NK-92 (cell line): ENCODE data around the gene MYL6.
"Not testable (repeated sequence)": the region's sequence is repeated elsewhere in the genome, so short reads cannot be mapped to it uniquely, and the experiment has no call there.

ENCODE experiments used
- DNase-seq: peaks from one replicate; lab custom pipeline; 2025; ENCODE audit not compliant: unreplicated experiment; lab: John Stamatoyannopoulos, UW

MYL6 gene

DNA sequence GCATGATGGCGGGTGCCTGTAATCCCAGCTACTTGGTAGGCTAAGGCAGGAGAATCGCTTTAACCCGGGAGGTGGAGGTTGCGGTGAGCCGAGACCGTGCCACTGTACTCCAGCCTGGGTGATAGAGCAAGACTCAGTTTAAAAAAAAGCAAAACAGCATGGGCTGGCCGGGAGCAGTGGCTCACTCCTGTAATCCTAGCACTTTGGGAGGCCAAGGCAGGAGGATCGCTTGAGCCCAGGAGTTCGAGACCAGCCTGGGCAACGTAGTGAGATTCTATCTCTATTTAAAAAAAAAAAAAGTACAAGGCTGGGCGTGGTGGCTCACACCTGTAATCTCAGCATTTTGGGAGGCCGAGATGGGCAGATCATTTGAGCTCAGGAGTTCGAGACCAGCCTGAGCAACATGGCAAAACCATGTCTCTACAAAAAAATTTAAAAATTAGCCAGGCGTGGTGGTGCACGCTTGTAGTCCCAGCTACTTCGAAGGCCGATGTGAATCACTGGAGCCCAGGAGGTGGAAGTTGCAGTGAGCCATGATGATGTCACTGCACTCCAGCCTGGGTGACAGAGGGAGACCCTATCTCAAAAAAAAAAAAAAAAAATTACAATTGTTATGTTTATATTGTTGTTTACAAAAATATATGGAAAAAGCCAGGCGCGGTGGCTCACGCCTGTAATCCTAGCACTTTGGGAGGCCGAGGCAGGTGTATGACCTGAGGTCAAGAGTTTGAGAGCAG, 1.5 kb upstream of the MYL6 start:
- not testable (repeated sequence) for DNase-seq

DNA sequence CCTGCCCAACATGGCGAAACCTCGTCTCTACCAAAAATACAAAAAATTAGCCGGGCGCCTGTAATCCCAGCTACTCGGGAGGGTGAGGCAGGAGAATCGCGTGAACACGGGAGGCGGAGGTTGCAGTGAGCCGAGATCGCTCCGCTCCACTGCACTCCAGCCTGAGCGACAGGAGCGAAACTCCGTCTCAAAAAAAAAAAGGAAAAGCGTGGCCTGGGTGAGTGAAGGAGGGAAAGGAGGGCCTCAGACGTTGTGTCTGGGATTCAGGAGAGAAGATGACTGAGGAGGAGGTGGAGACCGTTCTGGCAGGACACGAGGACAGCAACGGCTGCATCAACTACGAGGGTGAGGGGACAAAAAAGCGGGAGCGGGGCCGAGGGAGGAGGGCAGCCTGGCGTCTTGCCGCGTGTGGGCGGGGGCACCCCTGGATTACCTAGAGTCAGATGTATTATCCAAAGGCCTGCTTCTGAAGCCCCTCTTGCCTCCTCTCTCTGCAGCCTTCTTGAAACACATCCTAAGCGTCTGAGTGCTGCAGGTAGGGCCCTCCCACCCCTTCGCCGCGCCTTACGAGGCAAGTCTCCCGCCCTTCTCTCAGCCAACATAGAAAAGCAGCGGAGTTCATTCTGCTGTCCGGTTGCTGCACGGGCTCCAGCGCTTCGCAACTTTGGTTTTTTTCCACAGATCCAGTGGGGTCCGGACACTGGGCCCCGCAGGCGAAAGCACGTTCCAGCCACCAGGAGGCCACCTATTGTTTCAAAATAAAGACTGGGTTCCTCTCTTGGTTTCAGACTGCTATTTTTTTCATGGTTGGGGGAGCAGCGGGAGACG, 744 bp upstream of the MYL6 start:
- no peak for DNase-seq

DNA sequence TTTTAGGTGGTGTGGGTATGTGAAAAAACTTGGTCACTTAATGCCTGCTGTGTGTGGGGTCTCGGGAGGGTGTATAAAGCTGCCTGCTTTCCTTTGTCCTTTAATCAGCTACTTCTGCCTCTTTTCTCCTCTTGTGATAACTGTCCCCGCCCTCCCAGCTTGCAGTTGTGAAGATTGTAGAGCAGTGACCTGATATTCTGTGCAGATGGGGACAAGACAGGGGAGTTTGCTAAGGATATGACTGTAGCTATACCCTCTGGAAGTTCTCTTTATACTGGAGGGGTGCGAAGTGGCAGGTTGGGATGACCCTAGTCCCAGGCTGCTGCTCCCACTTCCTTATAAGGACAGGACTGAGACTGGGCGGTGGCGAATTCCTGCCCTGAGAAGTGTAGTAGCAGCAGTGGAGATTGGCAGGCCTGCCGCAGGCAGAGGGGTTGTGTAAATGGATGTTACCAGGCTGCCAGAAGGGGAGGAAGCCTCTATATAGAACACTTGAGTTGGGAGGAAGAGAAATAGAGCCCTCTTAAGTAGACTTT, 835 bp downstream of the MYL6 start:
- no peak for DNase-seq

DNA sequence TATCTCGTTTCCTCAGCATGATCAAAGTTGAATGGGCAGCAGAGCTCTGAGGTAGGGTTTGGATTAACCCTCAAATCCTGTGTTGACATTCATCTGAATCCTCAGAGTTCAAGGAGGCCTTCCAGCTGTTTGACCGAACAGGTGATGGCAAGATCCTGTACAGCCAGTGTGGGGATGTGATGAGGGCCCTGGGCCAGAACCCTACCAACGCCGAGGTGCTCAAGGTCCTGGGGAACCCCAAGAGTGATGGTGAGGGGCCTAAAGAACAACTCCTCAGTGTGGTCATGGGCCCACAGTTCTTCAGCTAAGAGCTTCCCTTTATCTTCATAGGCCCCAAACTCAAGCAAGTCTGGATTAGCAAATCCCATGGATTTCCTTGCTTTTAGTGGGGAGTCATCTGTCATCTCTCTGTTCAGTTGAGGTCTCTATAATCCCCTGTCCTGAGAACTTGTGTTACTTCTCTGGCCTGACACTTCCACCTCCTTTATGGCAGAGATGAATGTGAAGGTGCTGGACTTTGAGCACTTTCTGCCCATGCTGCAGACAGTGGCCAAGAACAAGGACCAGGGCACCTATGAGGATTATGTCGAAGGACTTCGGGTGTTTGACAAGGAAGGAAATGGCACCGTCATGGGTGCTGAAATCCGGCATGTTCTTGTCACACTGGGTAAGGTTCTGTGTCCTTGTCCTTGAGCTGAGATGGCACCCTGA, 1.5 kb downstream of the MYL6 start:
- DNase-seq: no peak

DNA sequence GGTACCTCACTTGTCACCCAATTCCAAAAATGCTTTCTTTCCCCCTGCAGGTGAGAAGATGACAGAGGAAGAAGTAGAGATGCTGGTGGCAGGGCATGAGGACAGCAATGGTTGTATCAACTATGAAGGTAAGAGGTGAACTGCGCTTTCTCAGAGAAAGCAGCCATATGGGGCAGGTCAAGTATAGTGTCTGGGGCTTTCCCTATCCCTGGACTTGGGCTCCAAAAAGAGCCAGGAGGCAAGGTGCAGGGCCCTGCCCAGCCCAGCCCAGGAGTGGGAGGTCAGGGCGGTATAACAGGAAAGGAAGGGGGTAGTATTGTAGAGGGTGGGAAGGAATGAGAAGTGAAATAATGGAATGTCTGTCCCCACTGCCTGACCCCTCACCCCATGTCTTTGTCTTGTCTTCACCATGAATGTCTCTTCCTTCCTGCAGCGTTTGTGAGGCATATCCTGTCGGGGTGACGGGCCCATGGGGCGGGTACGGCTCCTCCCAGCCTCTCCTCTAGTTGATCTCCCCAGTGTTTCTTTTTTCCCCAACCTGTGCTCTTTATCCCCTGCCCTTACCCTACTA, 2.1 kb downstream of the MYL6 start:
- DNase-seq: no peak

DNA sequence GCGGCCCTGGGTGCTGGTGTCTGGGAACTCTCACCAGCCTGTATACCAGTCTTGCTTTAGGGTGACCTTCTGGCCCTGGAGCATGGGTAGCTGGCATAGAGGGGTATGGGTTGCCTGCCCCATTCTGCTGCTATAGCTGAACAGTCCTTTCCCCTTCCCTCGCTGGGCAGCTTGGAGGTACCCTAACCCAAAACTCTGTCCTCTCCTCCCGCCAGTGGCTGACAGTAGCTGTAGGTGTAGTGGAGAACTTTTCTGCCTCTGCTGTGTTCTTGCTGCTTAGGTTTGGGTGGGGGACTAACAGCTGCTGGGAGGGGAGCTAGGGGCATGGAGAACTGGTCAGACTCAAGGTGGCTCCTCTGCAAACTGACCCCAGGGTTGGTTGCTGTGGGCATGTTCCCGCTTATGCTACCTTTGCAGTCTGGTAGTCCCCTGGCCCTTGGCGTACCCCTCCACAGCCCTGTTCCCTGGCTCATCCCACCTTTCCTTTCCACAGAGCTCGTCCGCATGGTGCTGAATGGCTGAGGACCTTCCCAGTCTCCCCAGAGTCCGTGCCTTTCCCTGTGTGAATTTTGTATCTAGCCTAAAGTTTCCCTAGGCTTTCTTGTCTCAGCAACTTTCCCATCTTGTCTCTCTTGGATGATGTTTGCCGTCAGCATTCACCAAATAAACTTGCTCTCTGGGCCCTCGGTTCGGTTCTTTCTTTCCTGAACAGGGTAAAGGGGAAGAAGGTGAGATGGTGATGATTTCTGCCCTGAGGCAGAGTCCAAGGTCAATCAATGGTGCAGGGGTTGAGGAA, 2.9 kb downstream of the MYL6 start:
- no peak for DNase-seq

DNA sequence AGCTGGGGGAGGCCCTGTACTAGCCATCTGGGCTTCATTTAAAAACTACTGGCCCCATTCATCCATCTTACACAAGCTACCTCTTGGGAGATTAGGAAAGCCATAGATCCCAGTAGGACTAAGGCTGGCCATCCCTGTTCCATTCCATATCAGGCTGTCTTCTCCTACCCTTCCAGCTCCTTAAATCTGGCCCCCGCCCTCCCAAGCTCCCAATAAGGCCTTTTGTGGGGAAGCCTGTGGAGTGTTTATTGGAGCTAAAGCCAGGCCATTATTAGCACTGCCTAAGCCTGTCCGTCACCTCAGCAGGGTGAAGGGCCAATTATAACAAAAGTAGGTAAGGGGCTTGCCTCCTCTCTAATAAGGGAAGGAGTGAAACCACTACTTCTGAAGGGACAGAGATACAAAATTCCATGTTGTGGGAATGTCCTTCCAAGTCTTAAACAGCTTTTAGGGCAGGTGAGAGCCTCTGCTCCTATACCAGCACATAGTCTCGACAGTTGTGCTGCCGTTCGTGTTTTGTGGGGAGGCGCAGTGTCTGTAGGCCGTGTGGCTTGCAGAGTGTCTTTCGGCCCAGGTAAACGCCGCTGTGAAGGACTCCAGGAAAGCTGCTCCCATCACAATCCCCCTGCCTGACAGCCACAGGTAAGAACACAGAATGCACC, 3.7 kb downstream of the MYL6 start:
- no peak for DNase-seq

DNA sequence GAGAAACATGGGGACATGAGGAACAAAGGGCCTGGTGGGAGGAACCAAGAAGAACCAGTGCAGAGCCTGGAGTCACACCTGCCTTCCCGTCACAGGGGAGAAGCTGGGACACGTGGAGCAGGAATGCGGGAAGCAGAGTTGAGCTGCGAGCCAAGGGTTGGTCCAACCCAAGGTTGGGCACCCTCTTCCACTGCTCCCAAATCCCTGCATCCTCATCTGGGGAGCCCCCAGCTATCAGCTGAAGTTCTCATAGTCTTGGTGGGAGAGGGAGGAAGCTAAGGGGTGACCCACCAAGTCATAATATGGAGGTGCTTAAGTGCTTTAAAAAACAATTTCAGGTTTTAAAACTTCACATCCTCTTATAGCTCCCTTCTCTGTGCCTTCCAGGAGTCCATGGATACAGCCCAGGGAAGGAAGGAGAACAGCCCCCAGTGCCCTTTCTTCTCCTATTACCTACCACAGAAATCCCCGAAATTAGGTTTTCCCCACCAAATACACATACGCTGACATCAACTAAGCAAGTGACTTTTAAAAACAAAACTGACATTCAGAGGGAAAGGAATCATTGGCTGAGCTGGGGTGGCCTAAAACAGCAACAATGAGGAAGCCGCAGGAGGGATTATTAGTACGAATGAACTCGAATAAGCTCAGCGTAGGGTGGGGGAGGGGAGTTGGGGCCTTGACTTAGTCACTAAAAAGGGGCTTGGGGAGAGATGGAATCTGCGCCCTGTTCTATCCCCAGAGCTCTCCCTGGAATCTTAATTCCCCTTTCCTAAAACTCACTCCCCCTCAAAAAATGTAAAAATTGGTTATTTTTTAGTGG, 4.5 kb downstream of the MYL6 start:
- DNase-seq: no peak

DNA sequence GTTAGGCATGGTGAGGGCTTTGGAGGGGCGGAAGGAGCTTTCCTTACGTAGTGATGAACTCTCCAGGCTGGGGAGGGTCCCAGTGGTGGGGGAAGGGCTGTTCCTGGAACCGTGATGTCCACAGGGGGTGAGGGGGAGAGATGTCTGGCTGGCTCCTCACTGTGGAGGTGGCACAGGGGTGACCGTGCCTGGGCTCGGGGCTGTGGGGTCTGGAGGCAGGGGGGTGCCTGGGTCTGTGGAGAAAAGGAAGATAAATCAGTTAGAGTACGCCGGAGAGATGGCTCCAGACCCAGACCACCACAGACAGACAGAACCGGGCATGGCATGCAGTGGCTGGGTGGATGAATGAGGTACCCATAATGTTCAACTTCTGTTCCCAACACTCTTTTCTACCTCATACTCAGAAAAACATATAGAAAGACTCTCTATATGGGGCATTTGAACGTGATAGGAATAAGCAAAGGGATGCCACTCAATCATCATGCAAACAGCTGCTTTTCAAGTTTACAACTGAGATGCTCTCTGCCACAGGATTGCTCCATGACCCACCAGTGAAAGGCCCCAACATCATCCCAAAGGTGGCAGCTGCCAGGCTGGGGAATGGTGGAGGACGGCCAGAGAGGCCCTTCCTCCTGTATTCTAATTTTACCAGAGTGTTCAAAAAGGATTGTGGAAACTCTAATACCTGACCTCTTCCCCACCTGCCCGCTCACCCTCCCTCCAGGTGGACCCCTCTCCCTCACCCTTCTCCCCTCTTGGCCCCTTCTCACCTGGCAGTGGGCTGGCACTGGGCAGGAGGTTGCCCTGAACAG, 5.6 kb downstream of the MYL6 start:
- no peak for DNase-seq

DNA sequence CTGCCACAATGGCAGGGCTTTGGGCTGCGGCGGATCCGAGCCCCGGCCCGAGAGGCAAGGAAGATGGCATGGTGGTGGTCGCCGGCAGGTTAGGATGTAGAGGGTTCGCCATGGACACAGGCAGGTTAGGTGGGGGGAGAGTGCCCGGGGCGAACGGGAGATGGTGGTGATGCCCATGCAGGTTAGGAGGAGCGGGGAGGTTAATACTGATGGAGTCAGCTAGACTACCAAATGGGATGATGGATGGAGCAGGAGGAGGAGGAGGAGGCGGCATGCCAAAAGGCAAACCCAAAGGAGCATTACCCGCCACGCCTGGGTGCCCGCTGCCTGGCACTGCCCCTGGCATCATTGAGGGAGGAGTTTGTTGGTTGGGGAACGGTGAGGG, 6.2 kb downstream of the MYL6 start:
- DNase-seq: no peak

DNA sequence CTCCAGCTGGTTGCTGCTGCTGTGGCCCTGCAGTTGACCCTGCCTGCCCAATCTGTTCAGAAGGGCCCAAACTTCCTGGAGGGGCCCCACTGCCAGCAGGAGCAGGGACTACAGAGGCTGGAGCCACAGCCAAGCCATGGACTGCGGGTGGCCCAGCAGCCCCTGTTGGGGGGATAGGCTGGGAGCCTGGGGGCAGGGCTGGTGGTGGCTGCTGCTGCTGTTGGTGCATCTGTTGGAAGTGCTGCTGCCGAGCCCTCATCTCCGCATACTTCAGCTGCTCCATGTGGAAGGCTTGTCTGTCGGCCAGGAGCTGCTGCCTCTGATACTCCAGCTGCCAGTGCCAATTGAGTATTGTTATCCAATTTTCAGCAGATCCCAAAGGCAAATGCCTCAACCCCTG, 7.2 kb downstream of the MYL6 start:
- DNase-seq: no peak

DNA sequence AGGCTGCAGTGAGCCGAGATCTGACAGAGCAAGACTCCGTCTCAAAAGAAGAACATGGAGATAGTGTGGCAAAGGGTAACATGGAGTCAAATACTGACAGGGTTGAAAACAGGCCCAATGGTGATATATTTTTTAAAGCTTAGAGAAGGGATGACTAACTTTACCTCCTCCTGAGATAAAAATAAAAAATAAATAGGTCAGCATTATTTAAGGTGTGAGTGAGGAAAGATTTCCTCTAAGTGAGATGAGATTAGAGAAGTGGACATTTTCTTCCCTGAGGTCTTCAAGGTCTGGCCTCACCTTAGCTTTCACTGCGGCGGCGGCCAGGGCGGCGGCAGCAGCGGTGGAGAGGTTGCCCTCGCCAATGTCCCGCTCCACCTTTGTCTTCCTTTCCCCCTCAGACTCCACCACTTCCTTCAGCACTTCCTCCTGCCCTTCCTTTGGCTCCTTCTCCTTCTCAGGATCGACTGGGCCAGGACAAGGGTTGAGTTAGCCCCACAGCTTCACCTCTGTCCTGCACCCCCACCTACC, 11.1 kb downstream of the MYL6 start:
- no peak for DNase-seq

DNA sequence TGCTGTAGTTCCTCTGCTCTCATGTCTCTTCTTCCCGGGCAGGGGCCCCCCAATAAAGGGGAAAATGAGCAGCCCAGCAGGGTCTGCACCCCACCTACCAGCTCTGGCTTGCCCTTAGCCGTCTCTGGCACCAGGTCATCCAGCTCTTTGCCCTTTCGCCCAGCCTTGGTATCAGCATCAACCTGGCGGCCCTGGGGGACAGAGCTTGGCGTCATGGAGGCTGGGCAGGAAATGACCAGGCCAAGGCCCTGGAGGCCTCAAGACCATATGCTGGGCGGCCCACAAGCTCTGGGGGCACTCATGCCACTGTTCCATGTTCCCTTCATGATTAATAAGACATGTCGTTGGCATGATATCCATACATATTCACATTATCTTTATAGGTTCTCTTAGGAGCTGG, 14.7 kb downstream of the MYL6 start:
- DNase-seq: no peak

DNA sequence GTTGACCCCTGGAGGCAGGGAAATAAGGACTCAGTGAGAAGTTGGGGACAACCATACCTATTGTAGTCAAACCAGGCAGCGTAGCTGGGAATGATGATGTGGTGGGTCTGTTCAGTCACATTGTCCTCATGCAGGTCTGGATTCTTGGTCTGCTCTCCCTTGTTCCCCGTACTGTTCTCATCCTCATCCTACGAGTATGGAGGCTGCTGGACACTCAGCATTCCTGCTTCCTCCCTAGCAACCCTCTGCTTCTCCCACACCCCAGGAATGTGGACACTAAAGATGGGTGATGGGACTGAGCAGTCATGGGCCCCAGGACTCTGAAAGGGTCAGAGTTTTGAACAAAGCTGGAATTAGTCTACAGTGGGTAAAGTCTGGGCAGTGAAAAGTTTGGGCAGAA, 20.2 kb downstream of the MYL6 start:
- DNase-seq: no peak

DNA sequence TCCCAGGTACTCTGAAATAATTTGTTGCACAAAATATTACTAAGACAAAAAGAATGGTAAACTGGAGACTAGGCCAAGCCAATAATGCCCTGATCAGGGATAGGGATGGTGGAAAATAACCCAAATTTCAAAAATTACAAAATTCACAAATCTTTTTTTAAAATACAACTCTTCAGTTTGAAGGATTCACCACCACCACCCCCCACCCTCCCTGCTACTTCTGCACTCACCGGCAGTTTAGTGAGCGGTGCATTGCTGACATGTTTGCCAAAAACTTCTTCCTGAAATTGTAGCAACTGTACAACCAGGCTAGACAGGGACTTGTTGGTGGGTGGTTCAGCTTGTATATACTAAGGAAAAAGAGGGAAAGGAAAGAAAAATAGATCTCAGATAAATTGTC, 28.8 kb downstream of the MYL6 start:
- no peak for DNase-seq

DNA sequence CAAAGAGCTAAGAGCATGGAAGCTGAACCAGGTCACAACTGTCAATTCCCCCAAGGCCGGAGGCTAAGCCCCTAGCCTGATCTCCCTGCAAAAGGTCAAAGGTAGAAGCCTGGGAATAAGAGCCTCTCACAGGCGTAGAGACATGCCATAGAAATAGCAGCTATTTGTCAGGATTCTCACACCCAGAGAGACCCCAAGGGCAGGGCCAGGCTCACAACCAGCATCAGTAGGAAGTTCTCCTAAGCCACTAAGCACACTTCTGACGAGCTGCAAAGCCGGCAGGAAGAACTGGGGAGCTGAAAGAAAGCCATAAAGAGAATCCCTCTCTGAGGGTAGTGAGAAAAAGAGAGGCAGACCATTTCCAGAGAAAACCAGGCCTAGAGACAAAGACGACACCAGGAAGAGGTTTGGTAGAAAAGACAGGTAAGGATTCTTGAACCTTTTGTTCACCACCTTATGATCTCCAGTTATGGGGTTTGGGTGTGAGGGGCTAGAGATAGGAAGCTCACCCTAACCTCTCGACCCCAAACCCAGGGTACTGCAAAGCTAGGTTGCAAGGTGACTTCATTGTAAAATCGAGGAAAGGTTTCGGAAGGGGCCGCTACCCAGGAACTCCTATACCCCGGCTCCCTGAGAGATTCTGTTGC, 30.1 kb downstream of the MYL6 start:
- no peak for DNase-seq

DNA sequence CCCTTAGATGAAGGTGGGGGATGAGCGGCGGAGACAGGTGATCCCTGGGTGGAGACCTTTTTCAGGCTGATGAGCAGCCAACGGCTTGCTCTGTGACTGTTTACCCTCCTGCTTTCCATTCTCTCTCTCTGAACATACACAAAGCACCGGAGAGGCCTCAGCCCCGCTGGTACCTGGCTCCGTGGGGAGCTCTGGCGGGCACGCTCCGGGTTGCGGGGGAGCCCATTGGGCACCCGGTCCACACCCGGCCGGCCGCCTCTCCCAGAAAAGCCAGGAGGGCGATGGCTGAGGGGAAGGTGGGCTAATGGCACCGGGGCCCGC, 30.6 kb downstream of the MYL6 start:
- no peak for DNase-seq
